B cell (primary cell): ENCODE data around the gene ATP11C. TPM values are rescaled to one million over a fixed set of nuclear protein-coding genes. Genes with fewer than 3 reads are reported as not detected.

Experiments used
- ATAC-seq: fragments of 200-7000 bp; cut with Tn5 transposase; one replicate; pipeline ENCODE4 v1.10.0; 2021; ENCODE audit warnings: low read depth, mild to moderate bottlenecking, moderate number of reproducible peaks, moderate library complexity
- CTCF ChIA-PET: fragments of 350-600 bp; sonication (Branson Sonifier 250); formaldehyde crosslinking; loops from one replicate; lab custom pipeline; 2021; ENCODE audit warnings: antibody characterized with exemption, inconsistent platforms; lab: Charles Lee
- POLR2A ChIA-PET: fragments of 350-600 bp; sonication (Branson Sonifier 250); formaldehyde crosslinking; loops from one replicate; lab custom pipeline; 2021; ENCODE audit warnings: antibody characterized with exemption; lab: Charles Lee
- DNase-seq: peaks from one replicate; pipeline ENCODE4 v3.0.0; 2013
- H2AFZ ChIP-seq: 2 replicates; pipeline ENCODE4 v1.6.1; 2012; ENCODE audit warnings: mild to moderate bottlenecking, low read depth, low read length; ENCODE audit not compliant: insufficient read depth, poor library complexity, severe bottlenecking
- H3K27ac ChIP-seq, 2 donors: 1 replicate in 1 of 2; 2 replicates in 1 of 2; pipeline ENCODE4 v1.5.1; 2012 to 2013; ENCODE audit warnings: low read length in 2 of 2, mild to moderate bottlenecking in 2 of 2, moderate library complexity in 1 of 2
- H3K27me3 ChIP-seq, 4 experiments: fragments of 200-600 bp in 1 of 4; sonication (generic) in 1 of 4; replicated peaks in 1 of 4; 1 replicate in 2 of 4; 2 replicates in 2 of 4; pipeline versions ENCODE4 v1.6.1 to v1.7.0; 2013 to 2016; ENCODE audit warnings: low read length in 3 of 4, mild to moderate bottlenecking in 2 of 4, mixed read lengths in 1 of 4, moderate library complexity in 1 of 4; ENCODE audit not compliant: insufficient read depth in 4 of 4, control insufficient read depth in 3 of 4; ENCODE audit errors: control extremely low read depth in 1 of 4
- H3K36me3 ChIP-seq, 2 experiments: replicated peaks in 1 of 2; 1 replicate in 1 of 2; 2 replicates in 1 of 2; pipeline versions ENCODE4 v1.6.1 to v1.7.1; 2013; ENCODE audit warnings: low read length in 1 of 2; ENCODE audit not compliant: insufficient read depth in 2 of 2, control insufficient read depth in 1 of 2; ENCODE audit errors: control extremely low read depth in 1 of 2, extremely low read depth in 1 of 2
- H3K4me1 ChIP-seq, 2 donors: fragments of 200-600 bp in 1 of 2; sonication (generic) in 1 of 2; 1 replicate in 1 of 2; 2 replicates in 1 of 2; pipeline versions ENCODE4 v1.5.1 to v1.6.1; 2013 to 2017; ENCODE audit warnings: low read length in 2 of 2; ENCODE audit not compliant: control insufficient read depth in 2 of 2, insufficient read depth in 2 of 2
- H3K4me2 ChIP-seq: replicated peaks from 2 replicates; pipeline ENCODE3; 2012; ENCODE audit warnings: mild to moderate bottlenecking, low read depth, low read length; ENCODE audit not compliant: poor library complexity, severe bottlenecking
- H3K4me3 ChIP-seq, 5 experiments: fragments of 200-600 bp in 1 of 5; sonication (generic) in 1 of 5; 1 replicate in 3 of 5; 2 replicates in 2 of 5; pipeline versions ENCODE4 v1.5.1 to v1.7.0; 2011 to 2016; ENCODE audit warnings: low read length in 4 of 5, mild to moderate bottlenecking in 4 of 5, low read depth in 2 of 5, control low read depth in 1 of 5, moderate library complexity in 1 of 5; ENCODE audit not compliant: insufficient read depth in 1 of 5; ENCODE audit errors: control extremely low read depth in 1 of 5, extremely low read depth in 1 of 5
- H3K79me2 ChIP-seq: fragments of 200-600 bp; sonication (generic); one replicate; pipeline ENCODE4 v1.6.0; 2016; ENCODE audit warnings: low read length; ENCODE audit not compliant: control insufficient read depth, insufficient read depth
- H3K9ac ChIP-seq: fragments of 200-600 bp; sonication (generic); 2 replicates; pipeline ENCODE4 v1.6.1; 2017; ENCODE audit warnings: mild to moderate bottlenecking, low read length, moderate library complexity
- H3K9me3 ChIP-seq, 3 donors: one replicate each; pipeline versions ENCODE4 v1.6.1 to v1.7.1; 2013; ENCODE audit warnings: low read length in 2 of 3; ENCODE audit not compliant: control insufficient read depth in 2 of 3, insufficient read depth in 1 of 3; ENCODE audit errors: control extremely low read depth in 1 of 3
- H4K20me1 ChIP-seq: 2 replicates; pipeline ENCODE4 v1.6.0; 2012; ENCODE audit warnings: mild to moderate bottlenecking, low read length; ENCODE audit not compliant: insufficient read depth, control insufficient read depth, poor library complexity, severe bottlenecking
- H3K27ac Mint-ChIP-seq: one replicate; pipeline ENCODE4 v1.8.0; 2021; ENCODE audit warnings: mixed read lengths
- H3K27me3 Mint-ChIP-seq: one replicate; pipeline ENCODE4 v1.8.0; 2021; ENCODE audit warnings: mixed read lengths
- H3K4me1 Mint-ChIP-seq: one replicate; pipeline ENCODE4 v1.8.0; 2021; ENCODE audit warnings: mixed read lengths
- H3K4me3 Mint-ChIP-seq: one replicate; pipeline ENCODE4 v1.8.0; 2021; ENCODE audit warnings: mixed read lengths
- H3K9me3 Mint-ChIP-seq: one replicate; pipeline ENCODE4 v1.8.0; 2022; ENCODE audit warnings: mixed read lengths; ENCODE audit not compliant: insufficient read depth
- CTCF ChIP-seq: fragments of 200-600 bp; IDR thresholded peaks from one replicate; pipeline ENCODE4 v1.8.0; 2022; ENCODE audit warnings: antibody characterized with exemption, mild to moderate bottlenecking
- EZH2 ChIP-seq: IDR thresholded peaks from 2 replicates; pipeline ENCODE4 v1.6.1; 2012; ENCODE audit warnings: borderline replicate concordance, low read depth, mild to moderate bottlenecking, moderate library complexity, low read length; ENCODE audit not compliant: insufficient read depth, poor library complexity, severe bottlenecking
- WGBS: methylation state at CpG from one replicate; pipeline ENCODE4 v1.1.5; 2013; ENCODE audit warnings: missing lambda C conversion rate; ENCODE audit not compliant: insufficient coverage; 5-methylcytosine and 5-hydroxymethylcytosine counted together
- intact Hi-C: fragments of 100-400 bp; cut with micrococcal nuclease; formaldehyde crosslinking; loops from one replicate; pipeline ENCODE4 v1.10.0; 2022
- polyA plus RNA-seq: library from polyadenylated mRNA; depleted of rRNA; stranded (reverse); fragments of >200 nt; gene quantifications from 2 replicates; pipeline ENCODE4 v1.2.3, GENCODE V29; 2012
- total RNA-seq, 2 donors: library from RNA; stranded (reverse); fragments of 120-200 nt in 1 of 2; gene quantifications; 1 replicate in 1 of 2; 2 replicates in 1 of 2; pipeline versions ENCODE4 v1.2.3 to v1.2.4, GENCODE V29; 2013 to 2022

The ATP11C gene
- total and polyA plus RNA-seq, 2 donors (not counting 1 experiment from before 2014, with no cell fraction given): 8.5 to 29.2 TPM

GRCh38 chrX:139725720-139726119 lies 207.1 kb downstream of the ATP11C start:
- ATAC-seq (no peak), DNase-seq (no peak)
- ChIA-PET POLR2A (no interaction called here), CTCF (no interaction called here)
- H3K79me2 ChIP-seq: no peaks in the 10 kb centered on the region
- no CpG with 5 or more reads among the region's 1 CpG for WGBS
- intact Hi-C loops: no loop called here
- no peaks in the 10 kb centered on the region for H3K27me3 ChIP-seq
- no peak overlapping the region for H2AFZ ChIP-seq
- Mint-ChIP-seq H3K4me3 (no peak overlapping the region), H3K27ac (no peak overlapping the region), H3K27me3 (no peaks in the 10 kb centered on the region), H3K9me3 (no peaks in the 10 kb centered on the region), H3K4me1 (peaks cover 5% of the 10 kb centered on the region)
- H3K9me3 ChIP-seq: no peaks in the 10 kb centered on the region
- H3K4me2 ChIP-seq: no peak overlapping the region
- no peaks in the 10 kb centered on the region for H3K4me1 ChIP-seq
- TF ChIP-seq EZH2 (no peak), CTCF (no peak)
- H4K20me1 ChIP-seq: no peaks in the 10 kb centered on the region
- H3K4me3 ChIP-seq: no peak overlapping the region
- no peak overlapping the region for H3K9ac ChIP-seq
- no peak overlapping the region for H3K27ac ChIP-seq
- H3K36me3 ChIP-seq: no peaks in the 10 kb centered on the region

GRCh38 chrX:139724626-139725025 lies 208.2 kb downstream of the ATP11C start:
- CTCF ChIA-PET: no interaction called here
- ATAC-seq: no peak
- H3K27me3 ChIP-seq: no peaks in the 10 kb centered on the region
- no peak for DNase-seq
- H3K4me3 Mint-ChIP-seq: no peak overlapping the region
- no peak overlapping the region for H3K4me2 ChIP-seq
- no peak overlapping the region for H3K27ac ChIP-seq
- TF ChIP-seq CTCF (no peak), EZH2 (no peak)
- no peak overlapping the region for H3K27ac Mint-ChIP-seq
- no peak overlapping the region for H3K4me3 ChIP-seq
- intact Hi-C loops: no loop called here
- peaks cover 5% of the 10 kb centered on the region for H3K4me1 Mint-ChIP-seq
- H3K9me3 ChIP-seq: no peaks in the 10 kb centered on the region
- no peak overlapping the region for H2AFZ ChIP-seq
- no peaks in the 10 kb centered on the region for H3K4me1 ChIP-seq
- H3K79me2 ChIP-seq: no peaks in the 10 kb centered on the region
- no peaks in the 10 kb centered on the region for H3K27me3 Mint-ChIP-seq
- 100% methylated on average over 1 of the region's 2 CpGs for WGBS
- H4K20me1 ChIP-seq: no peaks in the 10 kb centered on the region
- no peaks in the 10 kb centered on the region for H3K36me3 ChIP-seq
- no peak overlapping the region for H3K9ac ChIP-seq
- H3K9me3 Mint-ChIP-seq: no peaks in the 10 kb centered on the region
- POLR2A ChIA-PET: no interaction called here
